Ectodermal cell (in vitro differentiated cells): ENCODE results near the gene ABCA2. TPM values are rescaled to one million over a fixed set of nuclear protein-coding genes. Genes with fewer than 3 reads are reported as not detected.

Experiments
- H3K27ac ChIP-seq: 2 replicates; pipeline ENCODE4 v1.7.0; 2013; ENCODE audit warnings: mild to moderate bottlenecking, low read depth, low read length; ENCODE audit not compliant: insufficient read depth, poor library complexity, severe bottlenecking
- H3K27me3 ChIP-seq: 2 replicates; pipeline ENCODE4 v1.7.0; 2013; ENCODE audit warnings: mild to moderate bottlenecking, low read length; ENCODE audit not compliant: insufficient read depth, control insufficient read depth, poor library complexity, severe bottlenecking
- H3K36me3 ChIP-seq: one replicate; pipeline ENCODE4 v1.7.0; 2013; ENCODE audit warnings: low read length; ENCODE audit not compliant: control insufficient read depth, insufficient read depth
- H3K4me1 ChIP-seq: one replicate; pipeline ENCODE4 v1.7.0; 2013; ENCODE audit warnings: low read length; ENCODE audit not compliant: control insufficient read depth, insufficient read depth
- H3K4me3 ChIP-seq: 2 replicates; pipeline ENCODE4 v1.7.0; 2013; ENCODE audit warnings: low read depth, low read length, control low read depth; ENCODE audit not compliant: insufficient read depth
- H3K9me3 ChIP-seq: 2 replicates; pipeline ENCODE4 v1.7.0; 2013; ENCODE audit warnings: mild to moderate bottlenecking, low read length, moderate library complexity; ENCODE audit not compliant: control insufficient read depth
- WGBS, 2 experiments: methylation state at CpG; one replicate each; pipeline ENCODE4 v1.1.7; 2013; ENCODE audit warnings: missing lambda C conversion rate in 2 of 2; 5-methylcytosine and 5-hydroxymethylcytosine counted together
- polyA plus RNA-seq, 4 experiments: library from polyadenylated mRNA; stranded (reverse); fragments of 50-300 nt; gene quantifications; one replicate each; pipeline ENCODE4 v1.2.3, GENCODE V29; 2013

The ABCA2 gene, protein sequence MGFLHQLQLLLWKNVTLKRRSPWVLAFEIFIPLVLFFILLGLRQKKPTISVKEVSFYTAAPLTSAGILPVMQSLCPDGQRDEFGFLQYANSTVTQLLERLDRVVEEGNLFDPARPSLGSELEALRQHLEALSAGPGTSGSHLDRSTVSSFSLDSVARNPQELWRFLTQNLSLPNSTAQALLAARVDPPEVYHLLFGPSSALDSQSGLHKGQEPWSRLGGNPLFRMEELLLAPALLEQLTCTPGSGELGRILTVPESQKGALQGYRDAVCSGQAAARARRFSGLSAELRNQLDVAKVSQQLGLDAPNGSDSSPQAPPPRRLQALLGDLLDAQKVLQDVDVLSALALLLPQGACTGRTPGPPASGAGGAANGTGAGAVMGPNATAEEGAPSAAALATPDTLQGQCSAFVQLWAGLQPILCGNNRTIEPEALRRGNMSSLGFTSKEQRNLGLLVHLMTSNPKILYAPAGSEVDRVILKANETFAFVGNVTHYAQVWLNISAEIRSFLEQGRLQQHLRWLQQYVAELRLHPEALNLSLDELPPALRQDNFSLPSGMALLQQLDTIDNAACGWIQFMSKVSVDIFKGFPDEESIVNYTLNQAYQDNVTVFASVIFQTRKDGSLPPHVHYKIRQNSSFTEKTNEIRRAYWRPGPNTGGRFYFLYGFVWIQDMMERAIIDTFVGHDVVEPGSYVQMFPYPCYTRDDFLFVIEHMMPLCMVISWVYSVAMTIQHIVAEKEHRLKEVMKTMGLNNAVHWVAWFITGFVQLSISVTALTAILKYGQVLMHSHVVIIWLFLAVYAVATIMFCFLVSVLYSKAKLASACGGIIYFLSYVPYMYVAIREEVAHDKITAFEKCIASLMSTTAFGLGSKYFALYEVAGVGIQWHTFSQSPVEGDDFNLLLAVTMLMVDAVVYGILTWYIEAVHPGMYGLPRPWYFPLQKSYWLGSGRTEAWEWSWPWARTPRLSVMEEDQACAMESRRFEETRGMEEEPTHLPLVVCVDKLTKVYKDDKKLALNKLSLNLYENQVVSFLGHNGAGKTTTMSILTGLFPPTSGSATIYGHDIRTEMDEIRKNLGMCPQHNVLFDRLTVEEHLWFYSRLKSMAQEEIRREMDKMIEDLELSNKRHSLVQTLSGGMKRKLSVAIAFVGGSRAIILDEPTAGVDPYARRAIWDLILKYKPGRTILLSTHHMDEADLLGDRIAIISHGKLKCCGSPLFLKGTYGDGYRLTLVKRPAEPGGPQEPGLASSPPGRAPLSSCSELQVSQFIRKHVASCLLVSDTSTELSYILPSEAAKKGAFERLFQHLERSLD (N-terminal part only)
- 27.9 TPM for polyA plus RNA-seq (2013, experiment 1 of 4)
- polyA plus RNA-seq (2013, experiment 2 of 4), result 28.4 TPM
- polyA plus RNA-seq (2013, experiment 3 of 4), result 29.4 TPM
- 29.3 TPM for polyA plus RNA-seq (2013, experiment 4 of 4)

DNA sequence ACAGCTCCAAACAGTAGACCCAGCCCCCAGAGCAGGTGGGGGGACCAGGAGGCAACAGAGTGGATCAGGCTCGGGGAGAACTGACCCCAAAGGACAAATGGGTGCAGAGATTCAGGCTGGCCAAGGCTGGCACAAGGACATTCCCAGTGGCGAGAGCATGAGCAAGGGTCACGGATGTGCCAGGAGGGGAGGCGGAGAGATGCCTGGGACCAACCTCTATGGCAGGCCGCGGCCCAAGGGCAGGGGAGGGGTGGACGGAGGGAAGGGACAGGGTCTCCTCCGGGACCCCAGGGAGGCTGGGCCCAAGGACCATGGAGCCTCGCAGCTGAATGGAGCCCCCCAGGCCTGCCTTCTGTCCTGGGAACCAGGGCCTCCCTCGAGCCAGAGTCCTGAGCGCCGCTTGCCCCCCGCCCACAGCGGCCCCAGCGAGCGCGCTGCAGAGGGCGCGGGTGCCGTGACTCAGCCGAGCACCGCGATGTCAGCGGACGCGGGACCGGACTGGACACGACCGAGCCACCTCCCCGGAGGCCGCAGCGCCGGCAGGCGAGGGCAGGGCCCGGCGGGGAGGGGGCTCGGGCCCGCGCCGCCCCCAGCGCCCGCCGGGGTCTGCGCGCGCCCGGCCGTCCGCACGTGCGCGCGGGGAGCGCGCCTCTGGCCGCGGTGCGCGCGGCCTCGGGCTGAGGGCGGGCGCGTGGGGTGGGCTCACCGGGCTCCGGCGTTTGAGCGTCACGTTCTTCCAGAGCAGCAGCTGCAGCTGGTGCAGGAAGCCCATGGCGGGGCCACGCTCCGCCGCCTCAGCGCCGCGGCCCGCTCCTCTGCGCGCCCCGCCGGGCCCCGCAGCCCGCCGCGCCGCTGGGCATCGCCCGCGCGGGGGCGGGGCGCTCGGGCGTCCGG is at the start of gene ABCA2:
Gene ABCA2 (minus strand): TSS at position 869 of the 894 bp plus-strand sequence. CDS start 97 bp downstream, at position 772.
- Histone ChIP-seq H3K27me3 (peaks cover 19% of the 10 kb centered on the region), H3K36me3 (no peaks in the 10 kb centered on the region), H3K4me3 (peak within 1 kb of the TSS; percentile 56), H3K27ac (no peak within 1 kb of the TSS), H3K4me1 (peaks cover 48% of the 10 kb centered on the region), H3K9me3 (no peaks in the 10 kb centered on the region)
- WGBS, 2 experiments, result 5% methylated on average over 95 of the region's 95 CpGs

DNA sequence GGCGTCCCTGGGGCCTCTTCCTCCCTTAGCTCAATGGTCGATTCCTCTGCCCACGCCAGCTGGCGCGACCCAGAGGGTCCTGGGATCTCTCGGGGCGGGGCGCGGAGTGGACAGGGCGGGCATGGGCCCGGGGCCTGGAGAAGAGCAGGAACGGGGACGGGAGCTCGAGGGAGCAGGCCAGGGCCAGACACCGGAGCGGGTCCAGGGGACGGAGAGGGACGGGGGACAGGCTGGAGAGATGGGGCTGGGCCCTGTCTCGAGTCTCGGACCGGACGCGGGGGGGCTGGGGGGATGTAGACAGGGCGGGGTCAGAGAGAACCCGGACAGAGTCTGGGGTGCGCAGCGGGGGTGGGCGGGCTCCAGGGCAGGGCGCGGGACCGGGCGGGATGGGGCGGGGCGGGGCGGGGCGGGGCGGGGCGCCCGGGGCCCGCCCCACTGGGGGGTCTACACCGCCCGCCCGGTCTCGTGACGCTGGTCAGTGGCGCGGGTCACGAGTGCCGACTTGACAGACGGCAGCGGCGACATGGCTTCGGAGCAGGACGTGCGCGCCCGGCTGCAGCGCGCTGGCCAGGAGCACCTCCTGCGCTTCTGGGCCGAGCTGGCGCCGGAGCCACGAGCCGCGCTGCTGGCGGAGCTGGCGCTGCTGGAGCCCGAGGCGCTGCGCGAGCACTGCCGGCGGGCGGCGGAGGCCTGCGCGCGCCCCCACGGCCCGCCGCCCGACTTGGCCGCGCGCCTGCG is 49.1 kb upstream of the ABCA2 start, which contains the start of gene UAP1L1:
Gene UAP1L1 (plus strand): TSS at position 508 of the 738 bp plus-strand sequence. CDS start 16 bp downstream, at position 524.
- Histone ChIP-seq H3K36me3 (no peaks in the 10 kb centered on the region), H3K4me3 (peak within 1 kb of the TSS; percentile 21), H3K4me1 (peaks cover 10% of the 10 kb centered on the region), H3K27me3 (peaks cover 75% of the 10 kb centered on the region), H3K27ac (no peak within 1 kb of the TSS), H3K9me3 (no peaks in the 10 kb centered on the region)
- WGBS, 2 experiments, result 4% methylated on average over 87 of the region's 87 CpGs

DNA sequence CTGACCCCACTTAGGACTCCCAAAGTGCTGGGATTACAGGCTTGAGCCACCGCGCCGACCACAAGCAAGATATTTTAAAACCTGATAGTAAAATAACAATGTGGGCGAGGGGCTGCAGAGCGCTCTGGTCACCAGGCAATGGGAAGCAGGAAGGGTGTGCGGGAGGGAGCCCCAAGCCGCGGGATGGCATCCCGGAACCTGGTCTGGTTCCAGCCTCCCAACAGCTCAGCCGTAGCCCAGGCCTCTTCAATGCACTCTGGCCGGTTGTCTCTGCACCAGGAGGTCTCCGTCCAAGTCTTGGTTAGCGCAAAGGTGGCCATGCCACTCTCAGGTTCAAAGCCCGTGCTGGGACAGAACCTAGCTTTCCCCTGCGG is 48.6 kb upstream of the ABCA2 start:
- H3K27me3 ChIP-seq, result peaks cover 69% of the 10 kb centered on the region
- no peaks in the 10 kb centered on the region for H3K9me3 ChIP-seq
- WGBS, 2 experiments, result 74 to 76% methylated on average over 15 of the region's 15 CpGs
- H3K4me3 ChIP-seq, result no peak overlapping the region
- no peaks in the 10 kb centered on the region for H3K36me3 ChIP-seq
- no peak overlapping the region for H3K27ac ChIP-seq
- H3K4me1 ChIP-seq, result peaks cover 10% of the 10 kb centered on the region

DNA sequence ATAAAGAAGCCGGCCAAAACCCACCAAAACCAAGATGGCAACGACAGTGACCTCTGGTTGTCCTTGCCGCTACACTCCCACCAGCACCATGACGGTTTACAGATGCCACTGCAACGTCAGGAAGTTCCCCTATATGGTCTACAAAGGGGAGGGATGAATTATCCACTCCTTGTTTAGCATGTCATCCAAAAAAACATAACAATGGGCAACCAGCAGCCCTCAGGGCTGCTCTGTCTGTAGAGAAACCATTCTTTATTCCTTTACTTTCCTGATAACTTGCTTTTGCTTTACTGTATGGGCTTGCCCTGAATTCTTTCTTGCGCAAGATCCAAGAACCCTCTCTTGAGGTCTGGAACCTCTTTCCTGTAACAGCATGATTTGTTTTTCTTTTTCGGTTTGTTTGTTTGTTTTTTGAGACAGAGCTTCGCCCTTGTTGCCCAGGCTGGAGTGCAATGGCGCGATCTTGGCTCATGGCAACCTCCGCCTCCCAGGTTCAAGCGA is 47.3 kb upstream of the ABCA2 start:
- Histone ChIP-seq H3K27me3 (peaks cover 62% of the 10 kb centered on the region), H3K4me1 (peaks cover 14% of the 10 kb centered on the region), H3K4me3 (no peak overlapping the region), H3K9me3 (no peaks in the 10 kb centered on the region), H3K27ac (no peak overlapping the region), H3K36me3 (no peaks in the 10 kb centered on the region)
- 76 to 79% methylated on average over 12 of the region's 12 CpGs for WGBS, 2 experiments

DNA sequence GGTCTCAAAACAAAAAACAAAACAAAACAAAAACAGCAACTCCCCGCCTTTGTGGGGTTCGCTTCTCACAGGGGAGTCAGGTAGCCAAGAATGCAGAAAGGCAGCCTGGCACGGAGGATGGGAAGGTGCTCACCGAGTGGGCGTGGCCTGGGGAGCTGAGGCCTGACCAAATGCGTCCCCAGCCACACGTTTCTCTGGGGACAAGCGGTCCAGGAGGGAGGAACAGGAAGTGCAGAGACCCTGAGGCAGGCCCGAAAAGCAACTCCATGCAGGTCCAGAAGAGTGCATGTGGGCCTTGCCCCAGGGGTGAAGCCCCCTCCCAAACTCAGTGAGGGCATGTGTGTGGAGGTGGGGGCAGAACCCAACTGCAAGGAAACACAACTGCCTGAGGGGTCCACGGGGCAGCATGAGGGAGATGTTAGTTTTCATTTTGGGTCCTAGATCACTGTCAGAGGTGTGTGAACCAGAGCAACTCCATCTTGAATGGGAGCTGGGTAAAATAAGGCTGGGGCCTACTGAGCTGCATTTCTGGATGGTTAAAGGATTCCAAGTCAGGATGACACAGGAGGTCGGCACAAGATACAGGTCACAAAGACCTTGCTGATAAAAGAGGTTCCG is 46.7 kb upstream of the ABCA2 start:
- H3K27ac ChIP-seq, result no peak overlapping the region
- WGBS, 2 experiments, result 76 to 82% methylated on average over 12 of the region's 12 CpGs
- peaks cover 14% of the 10 kb centered on the region for H3K4me1 ChIP-seq
- H3K36me3 ChIP-seq, result no peaks in the 10 kb centered on the region
- peaks cover 62% of the 10 kb centered on the region for H3K27me3 ChIP-seq
- H3K9me3 ChIP-seq, result no peaks in the 10 kb centered on the region
- no peak overlapping the region for H3K4me3 ChIP-seq

DNA sequence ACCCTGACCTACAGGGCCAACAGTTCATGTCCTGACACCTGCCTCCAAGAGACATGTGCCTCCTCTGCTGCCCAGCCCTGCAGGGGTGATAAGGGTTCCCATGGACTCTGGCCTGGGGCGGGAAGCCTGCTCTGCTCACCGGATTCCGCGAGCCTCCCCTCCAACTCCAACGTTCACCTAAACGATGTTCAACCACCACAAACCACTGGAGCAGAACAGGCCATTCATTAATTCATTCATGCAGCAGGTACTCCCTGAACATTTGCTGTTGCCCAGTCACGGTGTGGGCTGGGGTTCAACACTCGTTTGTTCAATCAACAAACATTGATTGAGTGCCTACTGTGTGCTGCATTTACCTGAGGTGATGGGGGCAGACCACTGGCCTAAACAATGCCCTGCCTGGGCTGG is 46.0 kb upstream of the ABCA2 start:
- H3K9me3 ChIP-seq, result no peaks in the 10 kb centered on the region
- H3K27me3 ChIP-seq, result peaks cover 62% of the 10 kb centered on the region
- no peaks in the 10 kb centered on the region for H3K36me3 ChIP-seq
- H3K4me1 ChIP-seq, result peaks cover 21% of the 10 kb centered on the region
- WGBS, 2 experiments, result 91 to 96% methylated on average over 8 of the region's 8 CpGs
- H3K27ac ChIP-seq, result no peak overlapping the region
- no peak overlapping the region for H3K4me3 ChIP-seq

DNA sequence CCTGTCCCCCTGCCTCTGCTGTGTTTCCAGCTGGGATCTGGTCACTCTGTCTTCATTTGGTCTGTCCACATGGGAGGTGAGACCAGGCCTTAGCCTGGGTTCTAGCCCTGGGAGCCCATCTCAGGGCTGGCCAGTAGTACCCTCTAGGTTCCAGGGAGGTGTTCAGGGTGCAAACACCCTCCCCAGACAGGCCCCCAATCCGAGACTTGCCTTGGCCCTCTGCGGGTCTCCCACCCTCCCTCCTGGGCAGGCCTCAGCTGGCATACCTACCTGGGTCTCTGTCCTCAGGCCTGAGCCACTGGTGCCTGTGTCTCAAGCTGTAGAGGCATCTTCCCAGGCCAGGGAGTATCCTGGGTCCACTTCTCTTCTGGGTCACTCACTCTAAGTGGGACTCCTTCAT is 43.2 kb upstream of the ABCA2 start:
- H3K27ac ChIP-seq, result no peak overlapping the region
- WGBS, 2 experiments, result 89 to 94% methylated on average over 2 of the region's 2 CpGs

DNA sequence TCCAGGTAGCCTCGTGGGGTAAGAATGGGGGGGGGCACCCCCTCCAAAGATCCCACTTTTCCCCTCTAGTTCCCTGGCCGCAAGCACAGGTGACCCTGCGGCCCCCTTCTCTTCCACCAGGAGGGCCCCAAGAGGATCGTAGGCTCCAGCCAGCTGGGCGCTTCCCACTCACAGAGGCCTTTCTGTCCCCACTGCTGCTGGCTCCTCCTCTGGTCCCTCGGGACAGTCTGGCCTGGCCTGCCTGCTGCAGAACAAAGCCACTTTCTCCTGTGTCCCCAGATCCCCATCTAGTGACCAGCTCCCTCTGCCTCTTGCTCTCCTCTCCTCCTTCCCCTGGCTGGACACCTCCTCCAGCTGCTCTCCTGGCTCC is 42.9 kb upstream of the ABCA2 start:
- peaks cover 16% of the 10 kb centered on the region for H3K4me1 ChIP-seq
- no peaks in the 10 kb centered on the region for H3K9me3 ChIP-seq
- H3K27me3 ChIP-seq, result peaks cover 36% of the 10 kb centered on the region
- no peaks in the 10 kb centered on the region for H3K36me3 ChIP-seq
- 25 to 29% methylated on average over 6 of the region's 6 CpGs for WGBS, 2 experiments
- H3K27ac ChIP-seq, result no peak overlapping the region
- peak overlapping the region; percentile 50 for H3K4me3 ChIP-seq

More for the DNA sequence above, 43.2 kb upstream of the ABCA2 start:
- H3K9me3 ChIP-seq, result no peaks in the 10 kb centered on the region
- H3K27me3 ChIP-seq, result peaks cover 40% of the 10 kb centered on the region
- H3K36me3 ChIP-seq, result no peaks in the 10 kb centered on the region
- H3K4me1 ChIP-seq, result peaks cover 16% of the 10 kb centered on the region
- H3K4me3 ChIP-seq, result no peak overlapping the region
